ENCODE measurements around the gene UBALD1.
A peak's percentile ranks its signal among the peaks of the same experiment; 100 is the strongest.

The UBALD1 gene

DNA sequence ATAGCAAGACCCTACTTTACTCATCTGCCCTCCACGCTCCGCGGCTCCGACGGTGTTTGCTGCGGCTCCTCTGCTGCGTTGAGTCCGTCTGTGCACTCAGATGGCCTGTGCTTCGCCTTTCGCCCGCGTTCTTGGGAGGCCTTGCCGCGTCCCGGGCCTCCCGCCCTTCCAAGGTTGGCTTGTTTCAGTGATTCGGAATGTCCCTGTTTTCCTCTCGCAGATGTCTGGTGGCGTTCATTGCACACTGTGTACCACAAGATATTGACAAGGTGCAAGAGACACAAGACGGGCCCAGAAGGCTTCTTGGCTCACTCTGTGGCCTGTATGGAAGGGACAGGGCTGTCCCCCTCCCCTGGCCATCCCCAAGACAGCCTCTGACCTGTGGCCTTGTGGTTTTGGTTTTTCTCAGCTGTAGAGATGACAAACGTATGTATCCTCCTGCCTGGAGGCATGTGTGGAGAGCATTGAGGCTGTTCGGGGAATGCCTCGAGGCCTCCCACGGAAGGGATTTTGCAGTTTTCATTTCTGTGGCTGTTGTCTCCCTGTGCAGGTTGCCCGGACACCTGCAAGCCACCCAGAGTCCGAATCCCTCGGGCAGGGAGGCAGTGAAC, 25.3 kb upstream of the UBALD1 start:
- no peak for DNase-seq (ENCODE audit: low read depth in 1 of 2, low spot score in 1 of 2)
- no peak for TF ChIP-seq JUND (IDR thresholded peaks at IDR 0.05; ENCODE audit: low read depth)
- in situ Hi-C loops (cut with HindIII; ENCODE audit: low pct_unique_long_range_greater_than_20kb, low sequenced_read_pairs): no loop called here

- no peak for DNase-seq (ENCODE audit: low read depth in 1 of 2, low spot score in 1 of 2)
- in situ Hi-C loops (cut with HindIII; ENCODE audit: low pct_unique_long_range_greater_than_20kb, low sequenced_read_pairs): no loop called here
- no peak for TF ChIP-seq JUND (IDR thresholded peaks at IDR 0.05; ENCODE audit: low read depth)
Observed at GRCh38 chr16:4637501-4638166, 22.9 kb upstream of the UBALD1 start.

- in situ Hi-C loops (cut with HindIII; ENCODE audit: low pct_unique_long_range_greater_than_20kb, low sequenced_read_pairs): no loop called here
- no peak for DNase-seq (ENCODE audit: low read depth in 1 of 2, low spot score in 1 of 2)
Observed at GRCh38 chr16:4636196-4636595, 21.5 kb upstream of the UBALD1 start.

DNA sequence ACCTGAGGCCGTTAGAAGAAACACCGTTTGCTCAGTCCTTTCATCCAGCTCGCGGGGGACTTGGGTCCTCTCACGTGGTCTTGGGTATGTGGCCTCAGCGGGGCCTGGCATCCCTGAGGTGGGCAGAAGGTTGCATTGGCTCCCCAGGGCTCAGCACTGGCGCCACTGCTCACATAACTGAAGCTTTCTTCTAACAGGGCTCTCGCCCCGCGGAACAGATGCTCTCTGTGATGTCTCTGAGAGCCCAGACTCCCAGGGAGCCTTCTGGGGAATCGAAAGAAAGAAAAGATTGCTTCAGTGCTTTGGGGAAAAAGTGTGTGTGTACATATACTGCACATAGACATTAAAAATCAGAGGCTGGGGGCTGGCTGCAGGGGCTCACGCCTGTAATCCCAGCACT, 20.1 kb upstream of the UBALD1 start:
- in situ Hi-C loops (cut with HindIII; ENCODE audit: low pct_unique_long_range_greater_than_20kb, low sequenced_read_pairs): no loop called here

More at GRCh38 chr16:4636196-4636595, 21.5 kb upstream of the UBALD1 start:
- no peak for TF ChIP-seq JUND (IDR thresholded peaks at IDR 0.05; ENCODE audit: low read depth)

DNA sequence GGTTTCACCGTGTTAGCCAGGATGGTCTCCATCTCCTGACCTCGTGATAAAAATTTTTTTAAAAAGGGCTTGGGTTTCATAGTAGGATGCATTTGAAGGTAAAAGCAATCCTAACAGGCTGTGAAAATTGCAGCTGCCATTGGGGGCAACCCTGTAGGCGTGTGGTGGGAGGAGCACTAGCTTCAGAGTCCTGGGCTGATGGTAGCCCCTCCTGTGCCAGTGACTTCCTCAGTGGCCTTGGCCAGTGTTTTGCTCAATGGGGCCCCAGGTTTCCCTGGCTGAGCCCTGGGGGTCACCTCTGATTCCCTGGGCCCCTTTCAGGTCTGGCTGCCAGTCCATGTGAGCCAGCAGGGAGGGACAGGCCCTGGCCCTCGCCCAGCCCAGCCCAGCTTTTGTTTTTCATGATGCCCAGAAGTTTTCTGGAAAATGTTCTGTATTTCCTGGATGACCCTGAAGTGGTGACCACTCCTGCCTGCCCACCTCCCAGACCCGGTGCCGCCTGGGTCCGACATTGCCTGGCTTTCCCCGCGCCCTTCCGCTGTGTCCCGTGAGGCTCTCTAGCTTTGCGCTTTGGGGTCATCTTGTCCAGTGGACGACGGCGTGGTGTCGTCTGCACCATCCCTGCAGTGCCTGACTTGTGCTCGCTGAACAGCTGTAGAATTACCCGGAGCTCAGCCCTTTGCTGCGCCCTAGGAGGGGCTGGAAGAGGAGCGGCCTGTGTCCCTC, 19.4 kb upstream of the UBALD1 start:
- in situ Hi-C loops (cut with HindIII; ENCODE audit: low pct_unique_long_range_greater_than_20kb, low sequenced_read_pairs): no loop called here
- no peak for TF ChIP-seq JUND (IDR thresholded peaks at IDR 0.05; ENCODE audit: low read depth)
- DNase-seq (ENCODE audit: low read depth in 1 of 2, low spot score in 1 of 2): no peak

More for the DNA sequence above, 20.1 kb upstream of the UBALD1 start:
- DNase-seq (ENCODE audit: low read depth in 1 of 2, low spot score in 1 of 2): no peak
- TF ChIP-seq JUND (IDR thresholded peaks at IDR 0.05; ENCODE audit: low read depth): no peak

- no peak for DNase-seq (ENCODE audit: low read depth in 1 of 2, low spot score in 1 of 2)
- in situ Hi-C loops (cut with HindIII; ENCODE audit: low pct_unique_long_range_greater_than_20kb, low sequenced_read_pairs): no loop called here
- no peak for TF ChIP-seq JUND (IDR thresholded peaks at IDR 0.05; ENCODE audit: low read depth)
Observed at GRCh38 chr16:4631444-4631843, 16.8 kb upstream of the UBALD1 start.

GRCh38 chr16:4628283-4628682, 13.6 kb upstream of the UBALD1 start:
- TF ChIP-seq JUND (IDR thresholded peaks at IDR 0.05; ENCODE audit: low read depth): no peak
- in situ Hi-C loops (cut with HindIII; ENCODE audit: low pct_unique_long_range_greater_than_20kb, low sequenced_read_pairs): no loop called here
- DNase-seq (ENCODE audit: low read depth in 1 of 2, low spot score in 1 of 2): no peak

GRCh38 chr16:4626396-4626795, 11.7 kb upstream of the UBALD1 start:
- no peak for TF ChIP-seq JUND (IDR thresholded peaks at IDR 0.05; ENCODE audit: low read depth)
- DNase-seq (ENCODE audit: low read depth in 1 of 2, low spot score in 1 of 2): no peak
- in situ Hi-C loops (cut with HindIII; ENCODE audit: low pct_unique_long_range_greater_than_20kb, low sequenced_read_pairs): no loop called here

DNA sequence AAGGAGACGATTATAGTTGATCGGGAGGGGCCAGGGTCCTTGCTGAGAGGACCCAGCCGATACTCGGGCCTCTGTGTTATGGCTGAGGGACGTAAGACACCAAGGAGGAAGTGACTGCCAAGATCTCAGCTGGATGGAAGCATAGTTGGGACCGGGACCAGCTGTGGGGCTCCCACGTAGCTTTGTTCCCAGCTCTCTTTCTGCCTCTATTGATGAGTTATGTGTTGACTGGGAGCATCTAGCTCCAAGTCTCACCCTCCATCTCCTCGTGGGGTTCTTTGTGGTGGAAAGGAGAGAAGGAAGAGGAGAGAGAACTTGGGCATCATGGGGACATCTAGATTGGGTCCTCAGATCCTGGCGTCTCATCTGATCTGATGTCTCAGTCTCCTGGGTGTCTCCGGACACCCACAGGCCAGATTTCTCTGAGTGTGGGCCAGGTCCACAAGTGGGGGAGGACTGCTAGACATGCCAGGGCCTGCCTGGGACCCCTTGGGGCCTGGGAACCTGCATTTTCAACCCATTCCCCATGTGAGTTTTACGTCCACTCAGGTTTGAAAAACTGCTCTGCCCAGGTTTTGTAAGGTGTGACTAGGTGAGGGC, 11.0 kb upstream of the UBALD1 start:
- DNase-seq (ENCODE audit: low read depth in 1 of 2, low spot score in 1 of 2): peak in 1 of 2 experiments; percentile 37
- TF ChIP-seq JUND (IDR thresholded peaks at IDR 0.05; ENCODE audit: low read depth): no peak
- in situ Hi-C loops (cut with HindIII; ENCODE audit: low pct_unique_long_range_greater_than_20kb, low sequenced_read_pairs): no loop called here

GRCh38 chr16:4624827-4625559, 10.3 kb upstream of the UBALD1 start:
- in situ Hi-C loops (cut with HindIII; ENCODE audit: low pct_unique_long_range_greater_than_20kb, low sequenced_read_pairs): no loop called here
- no peak for TF ChIP-seq JUND (IDR thresholded peaks at IDR 0.05; ENCODE audit: low read depth)
- DNase-seq (ENCODE audit: low read depth in 1 of 2, low spot score in 1 of 2): peak in 1 of 2 experiments; percentile 37

DNA sequence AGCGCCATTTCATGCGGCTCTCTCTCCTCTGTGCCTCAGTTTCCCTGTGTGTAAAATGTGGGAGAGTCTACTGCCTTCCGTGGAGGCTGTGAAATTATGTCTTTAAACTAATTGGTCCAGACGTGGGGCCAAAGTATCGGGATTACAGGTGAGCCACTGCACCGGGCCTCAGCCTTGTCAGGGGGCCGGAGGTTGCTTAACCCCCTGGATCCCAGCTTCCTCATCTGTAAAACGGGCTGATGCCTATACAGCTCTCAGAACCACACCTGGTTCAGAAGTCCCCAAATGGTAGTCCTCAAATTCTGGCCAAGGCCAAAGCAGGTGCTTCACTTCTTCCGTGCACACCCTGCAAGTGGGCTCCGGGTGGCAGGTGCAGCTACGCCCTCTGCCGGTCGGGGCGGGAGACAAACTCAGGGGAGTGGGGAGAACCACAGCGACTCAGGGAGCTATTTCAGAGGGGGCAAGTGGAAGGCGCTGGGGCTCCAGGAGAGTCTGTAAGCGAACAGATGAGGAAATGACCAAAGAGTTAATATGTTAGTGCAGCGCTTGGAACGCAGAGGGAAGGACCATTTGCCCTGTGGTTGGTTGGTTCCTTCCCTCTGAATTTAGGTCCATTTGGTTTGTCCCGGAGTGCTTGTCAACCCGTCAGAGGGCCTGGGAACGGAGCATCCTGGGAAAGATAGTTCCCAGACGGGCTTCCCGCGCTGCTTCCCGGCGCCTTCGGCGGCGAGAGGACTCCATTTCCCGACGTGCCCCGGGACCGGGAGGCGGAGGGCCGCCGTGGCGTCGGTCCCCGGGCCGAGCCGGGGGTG, 9.5 kb upstream of the UBALD1 start, which contains the start of gene MGRN1:
TSS of gene MGRN1 (plus strand) at position 812 of the 812 bp plus-strand sequence. CDS start 135 bp downstream, outside the sequence.
- TF ChIP-seq JUND (IDR thresholded peaks at IDR 0.05; ENCODE audit: low read depth): no peak
- DNase-seq (ENCODE audit: low read depth in 1 of 2, low spot score in 1 of 2): peak; percentile 94 to 98
- in situ Hi-C loops (cut with HindIII; ENCODE audit: low pct_unique_long_range_greater_than_20kb, low sequenced_read_pairs): no loop called here
